HepG2 (cell line): ENCODE results near the gene DPY30. TPM values are rescaled to one million over a fixed set of nuclear protein-coding genes. Genes with fewer than 3 reads are reported as not detected.
A peak's percentile ranks its signal among the peaks of the same experiment; 100 is the strongest.

Source experiments
- E2F1 ChIP-seq: sonication (generic); formaldehyde crosslinking; IDR thresholded peaks from 2 replicates; pipeline ENCODE4 v1.5.0; 2020; ENCODE audit warnings: missing genetic modification reagents
- GTF3A ChIP-seq: sonication (generic); formaldehyde crosslinking; conservative IDR thresholded peaks from 2 replicates; pipeline ENCODE4 v1.4.0; 2020; ENCODE audit warnings: mild to moderate bottlenecking, missing genetic modification reagents
- HDAC6 ChIP-seq: fragments of 200-600 bp; sonication (generic); IDR thresholded peaks from 2 replicates; pipeline ENCODE4 v1.7.0; 2017; ENCODE audit warnings: mild to moderate bottlenecking, antibody characterized with exemption, low read length, low read depth
- KDM2A ChIP-seq: sonication (generic); formaldehyde crosslinking; IDR thresholded peaks from 2 replicates; pipeline ENCODE4 v1.4.0; 2020; ENCODE audit warnings: low read depth, missing genetic modification reagents, borderline replicate concordance
- KDM5A ChIP-seq: fragments of 200-600 bp; sonication (generic); IDR thresholded peaks from 2 replicates; pipeline ENCODE4 v1.7.0; 2018; ENCODE audit warnings: antibody characterized with exemption, mild to moderate bottlenecking, low read length, borderline replicate concordance
- NR3C1 ChIP-seq: sonication (generic); formaldehyde crosslinking; IDR thresholded peaks from 2 replicates; pipeline ENCODE4 v1.4.0; 2020; ENCODE audit warnings: missing genetic modification reagents
- PHF20 ChIP-seq: sonication (generic); formaldehyde crosslinking; IDR thresholded peaks from 2 replicates; pipeline ENCODE4 v1.5.0; 2020; ENCODE audit warnings: mild to moderate bottlenecking, missing genetic modification reagents
- PHF21A ChIP-seq: sonication (generic); formaldehyde crosslinking; IDR thresholded peaks from 2 replicates; pipeline ENCODE4 v1.5.0; 2020; ENCODE audit warnings: mild to moderate bottlenecking, missing genetic modification reagents
- PHF8 ChIP-seq: sonication (generic); formaldehyde crosslinking; IDR thresholded peaks from 2 replicates; pipeline ENCODE4 v1.5.0; 2020; ENCODE audit warnings: missing genetic modification reagents
- REXO4 ChIP-seq: sonication (generic); formaldehyde crosslinking; IDR thresholded peaks from 2 replicates; pipeline ENCODE4 v1.8.0; 2022; ENCODE audit warnings: missing genetic modification reagents, mild to moderate bottlenecking, borderline replicate concordance
- SATB2 ChIP-seq: sonication (generic); formaldehyde crosslinking; IDR thresholded peaks from 2 replicates; pipeline ENCODE4 v1.5.0; 2020; ENCODE audit warnings: missing genetic modification reagents
- SP1 ChIP-seq, 2 experiments: fragments of 450-650 bp in 1 of 2; sonication (generic) in 1 of 2; formaldehyde crosslinking in 1 of 2; IDR thresholded peaks; 2 replicates each; pipeline versions ENCODE4 v1.4.0 to v1.6.1; 2016 to 2020; ENCODE audit warnings: missing genetic modification reagents in 1 of 2
- TAF1 ChIP-seq: sonication (generic); formaldehyde crosslinking; IDR thresholded peaks from 2 replicates; pipeline ENCODE4 v1.4.0; 2020; ENCODE audit warnings: missing genetic modification reagents
- YY1 ChIP-seq: IDR thresholded peaks from 2 replicates; pipeline ENCODE4 v1.6.1; 2011; ENCODE audit warnings: low read length, low read depth, moderate library complexity, mild to moderate bottlenecking; ENCODE audit not compliant: insufficient read depth, insufficient replicate concordance
- ZBTB39 ChIP-seq: sonication (generic); formaldehyde crosslinking; IDR thresholded peaks from 2 replicates; pipeline ENCODE4 v1.5.0; 2020; ENCODE audit warnings: missing genetic modification reagents
- ZMYM2 ChIP-seq: sonication (generic); formaldehyde crosslinking; IDR thresholded peaks from 2 replicates; pipeline ENCODE4 v1.8.0; 2022; ENCODE audit warnings: mild to moderate bottlenecking, missing genetic modification reagents
- ZNF260 ChIP-seq: sonication (generic); formaldehyde crosslinking; IDR thresholded peaks from 2 replicates; pipeline ENCODE4 v1.4.0; 2020; ENCODE audit warnings: missing genetic modification reagents, low read depth, mild to moderate bottlenecking, borderline replicate concordance
- ZNF383 ChIP-seq: sonication (generic); formaldehyde crosslinking; IDR thresholded peaks from 2 replicates; pipeline ENCODE4 v1.4.0; 2020; ENCODE audit warnings: missing genetic modification reagents, mild to moderate bottlenecking, borderline replicate concordance
- ZNF570 ChIP-seq: sonication (generic); formaldehyde crosslinking; IDR thresholded peaks from 2 replicates; pipeline ENCODE4 v1.4.0; 2020; ENCODE audit warnings: mild to moderate bottlenecking, missing genetic modification reagents, borderline replicate concordance
- ZNF761 ChIP-seq: sonication (generic); formaldehyde crosslinking; conservative IDR thresholded peaks from 2 replicates; pipeline ENCODE4 v1.4.0; 2020; ENCODE audit warnings: mild to moderate bottlenecking, missing genetic modification reagents
- polyA plus RNA-seq, 8 experiments: library from polyadenylated mRNA; depleted of rRNA in 3 of 8; stranded (reverse) in 7 of 8; unstranded in 1 of 8; fragments of >200 nt; fragmentation: Illumina TruSeq in 4 of 8; extraction: Trizol in 4 of 8; gene quantifications; 2 replicates each; pipeline versions ENCODE4 v1.2.1 to v1.2.3, GENCODE V29; 2011 to 2016; ENCODE audit warnings: low read depth in 4 of 8, missing spikeins in 1 of 8, mixed read lengths in 1 of 8; ENCODE audit not compliant: insufficient read depth in 1 of 8
- total RNA-seq, 5 experiments: library from RNA; depleted of rRNA; stranded (reverse); fragments of >200 nt; fragmentation: Illumina TruSeq; extraction: Trizol; gene quantifications; 2 replicates each; pipeline ENCODE4 v1.2.3, GENCODE V29; 2016; ENCODE audit warnings: low read depth in 1 of 5
- TF ChIP-seq, protein P1 (sequence below): fragments of 450-650 bp; IDR thresholded peaks from 2 replicates; pipeline ENCODE4 v1.6.1; 2016
- TF ChIP-seq, protein P2 (sequence below): sonication (generic); formaldehyde crosslinking; IDR thresholded peaks from 2 replicates; pipeline ENCODE4 v1.4.0; 2020; ENCODE audit warnings: mild to moderate bottlenecking, missing genetic modification reagents
- TF ChIP-seq, protein P3 (sequence below): sonication (generic); formaldehyde crosslinking; IDR thresholded peaks from 2 replicates; pipeline ENCODE4 v1.5.1; 2020; ENCODE audit warnings: missing genetic modification reagents, mild to moderate bottlenecking, borderline replicate concordance

The DPY30 gene
- total and polyA plus RNA-seq, 2 of the 13 experiments (the other 11 are each of a cell fraction or from before 2014, with no cell fraction given), result 98.1 to 118 TPM

GRCh38 chr2:32064021-32064601 lies 24.5 kb upstream of the DPY30 start (continued):
- TF ChIP-seq SP1 (IDR thresholded peaks at IDR 0.05) (no peak), SP1 (CRISPR knock-in tag; IDR thresholded peaks at IDR 0.05) (no peak), ZBTB39 (CRISPR knock-in tag) (0 out of 2 replicates have a peak, but pooled peaks have one; percentile 1), GTF3A (CRISPR knock-in tag) (no peak), PHF20 (CRISPR knock-in tag) (0 out of 2 replicates have a peak, but pooled peaks have one; percentile 10), KDM2A (no peak), ZNF761 (no peak), ZNF260 (CRISPR knock-in tag) (no peak), ZNF570 (CRISPR knock-in tag) (no peak), NR3C1 (CRISPR knock-in tag) (no peak), SATB2 (CRISPR knock-in tag) (no peak), PHF8 (CRISPR knock-in tag) (no peak; the same call in 1 of the 2 replicates), PHF21A (no peak), E2F1 (CRISPR knock-in tag) (no peak), YY1 (peak; percentile 6), HDAC6 (no peak), ZNF383 (no peak), TAF1 (no peak), ZMYM2 (CRISPR knock-in tag) (no peak), REXO4 (CRISPR knock-in tag) (no peak), KDM5A (peak; percentile 58; the same call in 1 of the 2 replicates)
- TF ChIP-seq, protein P1, sequence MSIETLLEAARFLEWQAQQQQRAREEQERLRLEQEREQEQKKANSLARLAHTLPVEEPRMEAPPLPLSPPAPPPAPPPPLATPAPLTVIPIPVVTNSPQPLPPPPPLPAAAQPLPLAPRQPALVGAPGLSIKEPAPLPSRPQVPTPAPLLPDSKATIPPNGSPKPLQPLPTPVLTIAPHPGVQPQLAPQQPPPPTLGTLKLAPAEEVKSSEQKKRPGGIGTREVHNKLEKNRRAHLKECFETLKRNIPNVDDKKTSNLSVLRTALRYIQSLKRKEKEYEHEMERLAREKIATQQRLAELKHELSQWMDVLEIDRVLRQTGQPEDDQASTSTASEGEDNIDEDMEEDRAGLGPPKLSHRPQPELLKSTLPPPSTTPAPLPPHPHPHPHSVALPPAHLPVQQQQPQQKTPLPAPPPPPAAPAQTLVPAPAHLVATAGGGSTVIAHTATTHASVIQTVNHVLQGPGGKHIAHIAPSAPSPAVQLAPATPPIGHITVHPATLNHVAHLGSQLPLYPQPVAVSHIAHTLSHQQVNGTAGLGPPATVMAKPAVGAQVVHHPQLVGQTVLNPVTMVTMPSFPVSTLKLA, result no peak
- TF ChIP-seq, protein P2, sequence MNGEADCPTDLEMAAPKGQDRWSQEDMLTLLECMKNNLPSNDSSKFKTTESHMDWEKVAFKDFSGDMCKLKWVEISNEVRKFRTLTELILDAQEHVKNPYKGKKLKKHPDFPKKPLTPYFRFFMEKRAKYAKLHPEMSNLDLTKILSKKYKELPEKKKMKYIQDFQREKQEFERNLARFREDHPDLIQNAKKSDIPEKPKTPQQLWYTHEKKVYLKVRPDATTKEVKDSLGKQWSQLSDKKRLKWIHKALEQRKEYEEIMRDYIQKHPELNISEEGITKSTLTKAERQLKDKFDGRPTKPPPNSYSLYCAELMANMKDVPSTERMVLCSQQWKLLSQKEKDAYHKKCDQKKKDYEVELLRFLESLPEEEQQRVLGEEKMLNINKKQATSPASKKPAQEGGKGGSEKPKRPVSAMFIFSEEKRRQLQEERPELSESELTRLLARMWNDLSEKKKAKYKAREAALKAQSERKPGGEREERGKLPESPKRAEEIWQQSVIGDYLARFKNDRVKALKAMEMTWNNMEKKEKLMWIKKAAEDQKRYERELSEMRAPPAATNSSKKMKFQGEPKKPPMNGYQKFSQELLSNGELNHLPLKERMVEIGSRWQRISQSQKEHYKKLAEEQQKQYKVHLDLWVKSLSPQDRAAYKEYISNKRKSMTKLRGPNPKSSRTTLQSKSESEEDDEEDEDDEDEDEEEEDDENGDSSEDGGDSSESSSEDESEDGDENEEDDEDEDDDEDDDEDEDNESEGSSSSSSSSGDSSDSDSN (CRISPR knock-in tag), result no peak; the same call in 1 of the 2 replicates
- TF ChIP-seq, protein P3, sequence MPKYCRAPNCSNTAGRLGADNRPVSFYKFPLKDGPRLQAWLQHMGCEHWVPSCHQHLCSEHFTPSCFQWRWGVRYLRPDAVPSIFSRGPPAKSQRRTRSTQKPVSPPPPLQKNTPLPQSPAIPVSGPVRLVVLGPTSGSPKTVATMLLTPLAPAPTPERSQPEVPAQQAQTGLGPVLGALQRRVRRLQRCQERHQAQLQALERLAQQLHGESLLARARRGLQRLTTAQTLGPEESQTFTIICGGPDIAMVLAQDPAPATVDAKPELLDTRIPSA (CRISPR knock-in tag), result no peak
